Keratinocyte (primary cell): ENCODE measurements around the gene AMIGO2.

Experiments used
- CTCF ChIP-seq, 3 experiments: IDR thresholded peaks in 1 of 3; conservative IDR thresholded peaks in 1 of 3; optimal IDR thresholded peaks in 1 of 3; 2 replicates in 2 of 3; 3 replicates in 1 of 3; pipeline versions ENCODE3 to v1.5.1; 2011; ENCODE audit warnings: low read length in 3 of 3, mild to moderate bottlenecking in 3 of 3, moderate library complexity in 2 of 3, control low read depth in 1 of 3, inconsistent platforms in 1 of 3; ENCODE audit not compliant: insufficient read depth in 2 of 3; ENCODE audit errors: extremely low read depth in 1 of 3
- EZH2 ChIP-seq: IDR thresholded peaks from one replicate; pipeline ENCODE4 v1.6.1; 2012; ENCODE audit warnings: inconsistent platforms, mild to moderate bottlenecking, low read length, moderate library complexity

DNA sequence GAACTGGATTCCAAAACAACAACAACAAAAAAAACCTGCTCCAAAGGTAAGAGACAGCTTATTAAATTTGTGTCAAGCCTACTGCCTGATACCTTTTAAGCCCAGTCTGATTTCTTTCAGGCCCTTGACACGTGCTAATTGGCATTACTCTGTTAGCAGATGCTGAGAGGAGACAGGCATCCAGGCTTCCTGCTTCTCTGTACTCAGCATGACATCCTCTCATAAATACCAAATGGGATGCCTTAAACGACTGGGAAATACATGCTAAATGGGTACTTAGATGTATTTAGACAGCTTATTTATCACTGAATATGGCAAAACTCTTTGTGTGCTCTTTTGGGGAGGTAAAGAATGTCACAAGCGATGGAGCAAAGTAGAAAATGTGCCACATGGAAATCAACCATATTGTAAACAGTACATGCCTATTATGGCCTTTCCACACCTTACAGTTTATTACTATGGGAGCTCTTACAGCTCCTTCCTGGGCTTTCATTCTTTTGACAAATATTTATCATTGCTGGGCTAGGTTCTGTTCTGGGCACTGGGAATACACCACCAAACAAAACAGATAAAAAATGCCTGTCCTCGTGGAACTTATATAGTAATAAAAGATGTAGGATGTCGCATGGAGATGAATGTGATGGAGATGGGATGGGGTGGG lies 11.9 kb downstream of the AMIGO2 start:
- TF ChIP-seq CTCF (optimal IDR thresholded peaks at IDR 0.05 in 1 of 3, IDR thresholded peaks at IDR 0.05 in 1 of 3, conservative IDR thresholded peaks at IDR 0.05 in 1 of 3; ENCODE audit: extremely low read depth in 1 of 3, insufficient read depth in 2 of 3, low read length in 3 of 3) (no peak), EZH2 (no peak)
